NCI-H1436 (cell line): ENCODE measurements around the gene SLIT3.
"Not testable (repeated sequence)": the region's sequence is repeated elsewhere in the genome, so short reads cannot be mapped to it uniquely, and the experiment has no call there.

Experiments
- DNase-seq: peaks from one replicate; lab custom pipeline; 2025; lab: John Stamatoyannopoulos, UW

The SLIT3 gene

GRCh38 chr5:168768172-168768571 is 532.8 kb downstream of the SLIT3 start:
- DNase-seq: no peak

GRCh38 chr5:168766426-168766700 is 534.6 kb downstream of the SLIT3 start:
- no peak for DNase-seq

- no peak for DNase-seq
Observed at GRCh38 chr5:168765551-168766425, 535.2 kb downstream of the SLIT3 start.

GRCh38 chr5:168765086-168765550 is 535.8 kb downstream of the SLIT3 start:
- no peak for DNase-seq

- no peak for DNase-seq
Observed at GRCh38 chr5:168756453-168757391, 544.2 kb downstream of the SLIT3 start.

GRCh38 chr5:168755548-168756093 is 545.3 kb downstream of the SLIT3 start:
- no peak for DNase-seq

GRCh38 chr5:168753691-168754254 is 547.2 kb downstream of the SLIT3 start:
- no peak for DNase-seq

- no peak for DNase-seq
Observed at GRCh38 chr5:168752416-168753190, 548.3 kb downstream of the SLIT3 start.

GRCh38 chr5:168752012-168752411 is 548.9 kb downstream of the SLIT3 start:
- DNase-seq: no peak

- no peak for DNase-seq
Observed at GRCh38 chr5:168750926-168751325, 550.0 kb downstream of the SLIT3 start.

- no peak for DNase-seq
Observed at GRCh38 chr5:168749391-168750100, 551.4 kb downstream of the SLIT3 start.

- DNase-seq: no peak
Observed at GRCh38 chr5:168747987-168748777, 552.8 kb downstream of the SLIT3 start.

GRCh38 chr5:168746893-168747640 is 553.9 kb downstream of the SLIT3 start:
- DNase-seq: no peak

GRCh38 chr5:168746126-168746892 is 554.6 kb downstream of the SLIT3 start:
- not testable (repeated sequence) for DNase-seq

- DNase-seq: no peak
Observed at GRCh38 chr5:168743617-168744016, 557.3 kb downstream of the SLIT3 start.

GRCh38 chr5:168742311-168742710 is 558.6 kb downstream of the SLIT3 start:
- DNase-seq: not testable (repeated sequence)

GRCh38 chr5:168740811-168741213 is 560.1 kb downstream of the SLIT3 start:
- no peak for DNase-seq

GRCh38 chr5:168740092-168740800 is 560.7 kb downstream of the SLIT3 start:
- DNase-seq: no peak
